ENCODE results near the gene BACE2.

GRCh38 chr21:41242238-41242829 is 74.4 kb downstream of the BACE2 start:
- no peak for TF ChIP-seq CTCF (IDR thresholded peaks at IDR 0.05)
- TF ChIP-seq EZH2 (IDR thresholded peaks at IDR 0.05; ENCODE audit: borderline replicate concordance, insufficient read depth, low read depth, low read length, poor library complexity, severe bottlenecking), result no peak
